Osteoblast (primary cell): Measurements from ENCODE around the gene IDUA. TPM values are rescaled to one million over a fixed set of nuclear protein-coding genes. Genes with fewer than 3 reads are reported as not detected.

Source experiments
- DNase-seq: peaks from one replicate; pipeline ENCODE4 v3.0.0; 2011; ENCODE audit warnings: low spot score, mixed read lengths; ENCODE audit not compliant: insufficient read length; ENCODE audit errors: missing footprints
- H2AFZ ChIP-seq: 2 replicates; pipeline ENCODE4 v1.6.0; 2011; ENCODE audit warnings: mild to moderate bottlenecking, low read length
- H3K27ac ChIP-seq: 2 replicates; pipeline ENCODE4 v1.5.1; 2011; ENCODE audit warnings: mild to moderate bottlenecking, low read depth, low read length, moderate library complexity
- H3K27me3 ChIP-seq: 2 replicates; pipeline ENCODE4 v1.6.0; 2012; ENCODE audit warnings: mild to moderate bottlenecking, control low read depth, inconsistent platforms, low read length, moderate library complexity; ENCODE audit not compliant: insufficient read depth
- H3K36me3 ChIP-seq: 2 replicates; pipeline ENCODE4 v1.5.1; 2011; ENCODE audit warnings: mild to moderate bottlenecking, low read length, control low read depth, moderate library complexity; ENCODE audit not compliant: insufficient read depth
- H3K4me1 ChIP-seq: 2 replicates; pipeline ENCODE4 v1.5.1; 2011; ENCODE audit warnings: mild to moderate bottlenecking, low read length, control low read depth, moderate library complexity; ENCODE audit not compliant: insufficient read depth
- H3K4me2 ChIP-seq: 2 replicates; pipeline ENCODE4 v1.6.0; 2011; ENCODE audit warnings: mild to moderate bottlenecking, low read length; ENCODE audit not compliant: insufficient read depth
- H3K4me3 ChIP-seq: fragments of 200-600 bp; sonication (generic); 3 replicates; pipeline ENCODE4 v1.5.1; 2012; ENCODE audit warnings: mild to moderate bottlenecking, low read length, inconsistent platforms; ENCODE audit not compliant: insufficient read depth
- H3K79me2 ChIP-seq: 2 replicates; pipeline ENCODE4 v1.6.0; 2012; ENCODE audit warnings: mild to moderate bottlenecking, low read length, control low read depth, inconsistent platforms; ENCODE audit not compliant: insufficient read depth
- H3K9me3 ChIP-seq: 2 replicates; pipeline ENCODE4 v1.5.1; 2011; ENCODE audit warnings: low read depth, low read length, control low read depth
- H4K20me1 ChIP-seq: 2 replicates; pipeline ENCODE4 v1.6.0; 2012; ENCODE audit warnings: mild to moderate bottlenecking, low read length, control low read depth; ENCODE audit not compliant: insufficient read depth
- total RNA-seq: library from RNA; depleted of rRNA; stranded (reverse); fragments of >200 nt; gene quantifications from 2 replicates; pipeline ENCODE4 v1.2.3, GENCODE V29; 2012
- TF ChIP-seq, protein P1 (sequence below): IDR thresholded peaks from 2 replicates; pipeline ENCODE4 v1.5.1; 2011; ENCODE audit warnings: mild to moderate bottlenecking, low read depth, low read length, moderate library complexity; ENCODE audit errors: extremely low read depth

The IDUA gene
- total RNA-seq, 1 donor = 26.4 TPM

- Histone ChIP-seq H3K27ac (no peak overlapping the region), H4K20me1 (no peaks in the 10 kb centered on the region)
Measured at GRCh38 chr4:1040344-1041146, 53.7 kb downstream of the IDUA start.

GRCh38 chr4:1041147-1041935 lies 54.5 kb downstream of the IDUA start:
- peak overlapping the region; percentile 56 for H3K4me3 ChIP-seq
- H3K27ac ChIP-seq = peak overlapping the region; percentile 42
- H3K4me2 ChIP-seq = peak overlapping the region; percentile 78
- H2AFZ ChIP-seq = peak overlapping the region; percentile 83
- no peaks in the 10 kb centered on the region for H3K9me3 ChIP-seq
- DNase-seq = peak; percentile 90
- H3K79me2 ChIP-seq = no peaks in the 10 kb centered on the region
- no peaks in the 10 kb centered on the region for H3K27me3 ChIP-seq
- H4K20me1 ChIP-seq = no peaks in the 10 kb centered on the region
- no peaks in the 10 kb centered on the region for H3K36me3 ChIP-seq
- H3K4me1 ChIP-seq = peaks cover 50% of the 10 kb centered on the region
- TF ChIP-seq, protein P1, sequence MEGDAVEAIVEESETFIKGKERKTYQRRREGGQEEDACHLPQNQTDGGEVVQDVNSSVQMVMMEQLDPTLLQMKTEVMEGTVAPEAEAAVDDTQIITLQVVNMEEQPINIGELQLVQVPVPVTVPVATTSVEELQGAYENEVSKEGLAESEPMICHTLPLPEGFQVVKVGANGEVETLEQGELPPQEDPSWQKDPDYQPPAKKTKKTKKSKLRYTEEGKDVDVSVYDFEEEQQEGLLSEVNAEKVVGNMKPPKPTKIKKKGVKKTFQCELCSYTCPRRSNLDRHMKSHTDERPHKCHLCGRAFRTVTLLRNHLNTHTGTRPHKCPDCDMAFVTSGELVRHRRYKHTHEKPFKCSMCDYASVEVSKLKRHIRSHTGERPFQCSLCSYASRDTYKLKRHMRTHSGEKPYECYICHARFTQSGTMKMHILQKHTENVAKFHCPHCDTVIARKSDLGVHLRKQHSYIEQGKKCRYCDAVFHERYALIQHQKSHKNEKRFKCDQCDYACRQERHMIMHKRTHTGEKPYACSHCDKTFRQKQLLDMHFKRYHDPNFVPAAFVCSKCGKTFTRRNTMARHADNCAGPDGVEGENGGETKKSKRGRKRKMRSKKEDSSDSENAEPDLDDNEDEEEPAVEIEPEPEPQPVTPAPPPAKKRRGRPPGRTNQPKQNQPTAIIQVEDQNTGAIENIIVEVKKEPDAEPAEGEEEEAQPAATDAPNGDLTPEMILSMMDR = no peak

More at GRCh38 chr4:1040344-1041146, 53.7 kb downstream of the IDUA start:
- Histone ChIP-seq H3K27me3 (no peaks in the 10 kb centered on the region), H3K36me3 (no peaks in the 10 kb centered on the region), H3K4me2 (no peak overlapping the region), H3K79me2 (no peaks in the 10 kb centered on the region), H3K9me3 (no peaks in the 10 kb centered on the region), H2AFZ (no peak overlapping the region), H3K4me3 (no peak overlapping the region), H3K4me1 (peaks cover 49% of the 10 kb centered on the region)
- TF ChIP-seq, protein P1 = no peak
- peak; percentile 73 for DNase-seq

DNA sequence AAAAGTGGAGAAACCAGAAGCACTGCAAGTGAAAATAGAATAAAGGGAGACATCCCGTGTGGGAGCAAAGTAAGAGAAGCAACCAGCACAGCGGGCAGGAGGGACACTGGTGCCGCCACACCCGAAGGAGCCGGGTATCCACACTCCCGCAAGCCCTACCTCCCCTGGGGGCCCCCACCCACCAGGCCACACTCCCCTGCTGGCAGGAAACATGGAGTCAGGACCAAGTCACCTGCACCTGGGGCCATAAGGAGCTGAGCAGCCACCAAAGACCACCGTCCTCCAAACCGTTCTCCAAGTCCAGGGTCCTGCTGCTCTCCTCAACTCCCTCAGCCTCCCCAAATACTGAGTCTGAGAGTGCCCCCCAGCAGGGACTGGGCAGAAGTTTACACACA lies 55.1 kb downstream of the IDUA start:
- H4K20me1 ChIP-seq = no peaks in the 10 kb centered on the region
- DNase-seq = peak; percentile 34
- H3K79me2 ChIP-seq = no peaks in the 10 kb centered on the region
- H3K4me3 ChIP-seq = peak overlapping the region; percentile 56
- no peaks in the 10 kb centered on the region for H3K27me3 ChIP-seq
- peak overlapping the region; percentile 78 for H3K4me2 ChIP-seq
- peak overlapping the region; percentile 42 for H3K27ac ChIP-seq
- H3K9me3 ChIP-seq = no peaks in the 10 kb centered on the region
- H3K36me3 ChIP-seq = no peaks in the 10 kb centered on the region
- TF ChIP-seq, protein P1 = no peak
- peak overlapping the region; percentile 83 for H2AFZ ChIP-seq
- peaks cover 53% of the 10 kb centered on the region for H3K4me1 ChIP-seq
